Stimulated activated CD4-positive, alpha-beta T cell treated with anti-CD3 and anti-CD28 coated beads, Interleukin-12 subunit alpha, Interleukin-12 subunit beta, amount 100 ng/mL, for 48 hours (primary cell): Measurements from ENCODE around the gene PEMT.
A peak's percentile ranks its signal among the peaks of the same experiment; 100 is the strongest.

Source experiments
- DNase-seq, 3 donors: peaks; one replicate each; pipeline ENCODE4 v3.0.0-alpha.2; 2020; ENCODE audit warnings: low read depth in 2 of 3, low spot score in 1 of 3

Gene PEMT

GRCh38 chr17:17572010-17572785 is 19.3 kb downstream of the PEMT start:
- DNase-seq = no peak

GRCh38 chr17:17570798-17571716 is 20.5 kb downstream of the PEMT start:
- no peak for DNase-seq

- no peak for DNase-seq
Observed at GRCh38 chr17:17570140-17570797, 21.2 kb downstream of the PEMT start.

GRCh38 chr17:17569691-17570090 is 21.8 kb downstream of the PEMT start:
- DNase-seq = no peak

- DNase-seq = peak; percentile 44 to 63 (median 59)
Observed at GRCh38 chr17:17568772-17569195, 22.7 kb downstream of the PEMT start.

GRCh38 chr17:17567631-17568030 is 23.9 kb downstream of the PEMT start:
- DNase-seq = no peak

- no peak for DNase-seq
Observed at GRCh38 chr17:17566896-17567513, 24.5 kb downstream of the PEMT start.

- no peak for DNase-seq
Observed at GRCh38 chr17:17565471-17566339, 25.8 kb downstream of the PEMT start.

- DNase-seq = no peak
Observed at GRCh38 chr17:17564896-17565295, 26.6 kb downstream of the PEMT start.

GRCh38 chr17:17564323-17564722 is 27.2 kb downstream of the PEMT start:
- no peak for DNase-seq

- DNase-seq = no peak
Observed at GRCh38 chr17:17563530-17563929, 28.0 kb downstream of the PEMT start.

GRCh38 chr17:17562146-17562511 is 29.4 kb downstream of the PEMT start:
- no peak for DNase-seq

- no peak for DNase-seq
Observed at GRCh38 chr17:17561408-17562145, 29.9 kb downstream of the PEMT start.

- DNase-seq = no peak
Observed at GRCh38 chr17:17560975-17561374, 30.5 kb downstream of the PEMT start.

GRCh38 chr17:17560167-17560566 is 31.3 kb downstream of the PEMT start:
- no peak for DNase-seq

GRCh38 chr17:17559164-17559563 is 32.3 kb downstream of the PEMT start:
- no peak for DNase-seq

GRCh38 chr17:17558431-17558830 is 33.1 kb downstream of the PEMT start:
- DNase-seq = no peak

- DNase-seq = no peak
Observed at GRCh38 chr17:17557796-17558195, 33.7 kb downstream of the PEMT start.

- DNase-seq = no peak
Observed at GRCh38 chr17:17556671-17557070, 34.8 kb downstream of the PEMT start.

GRCh38 chr17:17555906-17556305 is 35.6 kb downstream of the PEMT start:
- no peak for DNase-seq
